HL-60 (cell line): Measurements from ENCODE around the gene AOPEP.

Experiments used
- DNase-seq, 2 experiments: peaks; one replicate each; pipeline ENCODE4 v3.0.0-alpha.2; 2010 to 2020; ENCODE audit warnings: low read depth in 1 of 2, low spot score in 1 of 2
- H3K27ac ChIP-seq: fragments of 250-450 bp; sonication (Bioruptor Pico); replicated peaks from 2 replicates; pipeline ENCODE4 v1.5.1; 2020; ENCODE audit warnings: mild to moderate bottlenecking, moderate library complexity
- H3K27me3 ChIP-seq: fragments of 250-450 bp; sonication (Bioruptor Pico); 2 replicates; pipeline ENCODE4 v1.5.1; 2021; ENCODE audit warnings: mild to moderate bottlenecking, moderate library complexity; ENCODE audit not compliant: insufficient read depth, poor library complexity, severe bottlenecking
- H3K4me3 ChIP-seq: replicated peaks from 2 replicates; pipeline ENCODE4 v1.5.1; 2011; ENCODE audit warnings: mild to moderate bottlenecking, control low read depth, low read length; ENCODE audit not compliant: insufficient read depth
- GABPA ChIP-seq: IDR thresholded peaks from 2 replicates; pipeline ENCODE4 v1.6.1; 2012; ENCODE audit warnings: low read depth
- POLR2AphosphoS5 ChIP-seq: IDR thresholded peaks from 2 replicates; pipeline ENCODE4 v1.6.1; 2012; ENCODE audit warnings: low read depth
- SPI1 ChIP-seq: IDR thresholded peaks from 2 replicates; pipeline ENCODE4 v1.6.1; 2012; ENCODE audit warnings: low read depth, mild to moderate bottlenecking, borderline replicate concordance
- TF ChIP-seq, protein P1 (sequence below): IDR thresholded peaks from one replicate; pipeline ENCODE4 v1.5.1; 2011; ENCODE audit warnings: low read length, control low read depth, inconsistent platforms; ENCODE audit not compliant: insufficient read depth
- TF ChIP-seq, protein P2 (sequence below): IDR thresholded peaks from 2 replicates; pipeline ENCODE4 v1.6.1; 2012; ENCODE audit warnings: low read depth; ENCODE audit not compliant: insufficient replicate concordance

The AOPEP gene

DNA sequence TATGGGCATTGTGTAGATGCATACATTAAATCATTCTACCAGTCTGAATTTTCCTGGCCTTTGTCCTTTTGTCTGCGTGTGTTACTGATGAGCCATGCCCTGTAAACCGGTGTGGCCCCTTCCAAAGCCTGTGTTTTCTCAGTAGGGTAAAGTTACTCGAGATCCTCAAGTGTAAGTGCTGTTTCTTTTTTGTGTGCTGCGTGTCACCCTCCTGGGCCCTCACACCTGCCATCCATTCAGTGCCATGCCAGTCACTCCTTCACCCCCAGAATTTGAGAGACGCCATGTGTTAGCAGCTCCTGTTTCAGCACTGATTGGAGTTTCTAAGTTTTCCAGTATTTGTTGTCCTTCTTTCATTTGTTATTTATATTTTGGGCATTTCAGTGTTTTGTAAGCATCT, 302.8 kb downstream of the AOPEP start:
- DNase-seq = no peak
- no peak overlapping the region for H3K27ac ChIP-seq

DNA sequence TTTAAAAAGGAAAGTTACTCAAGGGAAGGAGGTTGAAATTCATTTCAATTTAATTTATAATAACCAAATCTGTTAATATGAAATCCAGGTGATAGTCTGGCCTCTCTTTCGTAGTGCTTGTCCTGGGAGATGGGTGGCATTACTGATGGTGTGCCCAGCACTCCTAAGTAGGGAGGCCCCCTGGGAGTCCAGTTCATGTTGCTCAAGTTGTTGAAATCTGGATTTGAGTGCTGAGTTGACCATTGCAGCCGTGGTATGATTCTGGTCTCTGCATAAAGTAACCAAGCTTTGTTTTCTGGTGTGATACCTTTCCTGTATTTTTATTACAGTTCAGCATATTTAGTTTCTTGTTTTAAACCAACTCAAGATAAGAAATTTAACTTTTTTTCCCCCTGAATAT, 303.2 kb downstream of the AOPEP start:
- no peak overlapping the region for H3K4me3 ChIP-seq
- TF ChIP-seq SPI1 (no peak), POLR2AphosphoS5 (no peak), GABPA (no peak)
- TF ChIP-seq, protein P1, sequence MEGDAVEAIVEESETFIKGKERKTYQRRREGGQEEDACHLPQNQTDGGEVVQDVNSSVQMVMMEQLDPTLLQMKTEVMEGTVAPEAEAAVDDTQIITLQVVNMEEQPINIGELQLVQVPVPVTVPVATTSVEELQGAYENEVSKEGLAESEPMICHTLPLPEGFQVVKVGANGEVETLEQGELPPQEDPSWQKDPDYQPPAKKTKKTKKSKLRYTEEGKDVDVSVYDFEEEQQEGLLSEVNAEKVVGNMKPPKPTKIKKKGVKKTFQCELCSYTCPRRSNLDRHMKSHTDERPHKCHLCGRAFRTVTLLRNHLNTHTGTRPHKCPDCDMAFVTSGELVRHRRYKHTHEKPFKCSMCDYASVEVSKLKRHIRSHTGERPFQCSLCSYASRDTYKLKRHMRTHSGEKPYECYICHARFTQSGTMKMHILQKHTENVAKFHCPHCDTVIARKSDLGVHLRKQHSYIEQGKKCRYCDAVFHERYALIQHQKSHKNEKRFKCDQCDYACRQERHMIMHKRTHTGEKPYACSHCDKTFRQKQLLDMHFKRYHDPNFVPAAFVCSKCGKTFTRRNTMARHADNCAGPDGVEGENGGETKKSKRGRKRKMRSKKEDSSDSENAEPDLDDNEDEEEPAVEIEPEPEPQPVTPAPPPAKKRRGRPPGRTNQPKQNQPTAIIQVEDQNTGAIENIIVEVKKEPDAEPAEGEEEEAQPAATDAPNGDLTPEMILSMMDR = no peak
- TF ChIP-seq, protein P2, sequence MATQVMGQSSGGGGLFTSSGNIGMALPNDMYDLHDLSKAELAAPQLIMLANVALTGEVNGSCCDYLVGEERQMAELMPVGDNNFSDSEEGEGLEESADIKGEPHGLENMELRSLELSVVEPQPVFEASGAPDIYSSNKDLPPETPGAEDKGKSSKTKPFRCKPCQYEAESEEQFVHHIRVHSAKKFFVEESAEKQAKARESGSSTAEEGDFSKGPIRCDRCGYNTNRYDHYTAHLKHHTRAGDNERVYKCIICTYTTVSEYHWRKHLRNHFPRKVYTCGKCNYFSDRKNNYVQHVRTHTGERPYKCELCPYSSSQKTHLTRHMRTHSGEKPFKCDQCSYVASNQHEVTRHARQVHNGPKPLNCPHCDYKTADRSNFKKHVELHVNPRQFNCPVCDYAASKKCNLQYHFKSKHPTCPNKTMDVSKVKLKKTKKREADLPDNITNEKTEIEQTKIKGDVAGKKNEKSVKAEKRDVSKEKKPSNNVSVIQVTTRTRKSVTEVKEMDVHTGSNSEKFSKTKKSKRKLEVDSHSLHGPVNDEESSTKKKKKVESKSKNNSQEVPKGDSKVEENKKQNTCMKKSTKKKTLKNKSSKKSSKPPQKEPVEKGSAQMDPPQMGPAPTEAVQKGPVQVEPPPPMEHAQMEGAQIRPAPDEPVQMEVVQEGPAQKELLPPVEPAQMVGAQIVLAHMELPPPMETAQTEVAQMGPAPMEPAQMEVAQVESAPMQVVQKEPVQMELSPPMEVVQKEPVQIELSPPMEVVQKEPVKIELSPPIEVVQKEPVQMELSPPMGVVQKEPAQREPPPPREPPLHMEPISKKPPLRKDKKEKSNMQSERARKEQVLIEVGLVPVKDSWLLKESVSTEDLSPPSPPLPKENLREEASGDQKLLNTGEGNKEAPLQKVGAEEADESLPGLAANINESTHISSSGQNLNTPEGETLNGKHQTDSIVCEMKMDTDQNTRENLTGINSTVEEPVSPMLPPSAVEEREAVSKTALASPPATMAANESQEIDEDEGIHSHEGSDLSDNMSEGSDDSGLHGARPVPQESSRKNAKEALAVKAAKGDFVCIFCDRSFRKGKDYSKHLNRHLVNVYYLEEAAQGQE = no peak
- H3K27me3 ChIP-seq = no peaks in the 10 kb centered on the region
- H3K27ac ChIP-seq = no peak overlapping the region
- DNase-seq = no peak

More for the DNA sequence above, 302.8 kb downstream of the AOPEP start:
- H3K27me3 ChIP-seq = no peaks in the 10 kb centered on the region
- H3K4me3 ChIP-seq = no peak overlapping the region
- TF ChIP-seq SPI1 (no peak), POLR2AphosphoS5 (no peak)
- TF ChIP-seq, protein P1 = no peak
- TF ChIP-seq, protein P2 = no peak

DNA sequence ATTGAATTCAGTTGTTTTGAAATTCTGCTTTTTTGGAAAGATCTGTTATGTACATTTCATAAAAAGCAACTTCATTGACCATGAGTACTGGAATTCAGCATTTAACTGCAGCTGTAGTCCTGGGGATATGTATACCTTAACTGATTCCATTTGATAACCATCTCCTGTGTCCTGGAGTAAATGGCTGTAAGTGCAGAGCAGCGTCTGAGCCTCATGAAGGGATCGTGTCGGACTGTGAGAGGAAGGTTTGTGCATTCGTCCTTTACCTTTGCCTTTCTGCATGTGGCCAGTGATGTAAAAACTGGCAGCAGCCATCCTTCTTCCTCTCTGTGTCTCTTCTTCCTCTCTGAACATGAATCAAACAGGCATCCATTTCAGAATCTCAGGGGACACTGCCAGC, 303.8 kb downstream of the AOPEP start:
- TF ChIP-seq, protein P2 = no peak
- TF ChIP-seq SPI1 (no peak), POLR2AphosphoS5 (no peak), GABPA (no peak)
- TF ChIP-seq, protein P1 = no peak
- Histone ChIP-seq H3K27me3 (no peaks in the 10 kb centered on the region), H3K27ac (no peak overlapping the region), H3K4me3 (no peak overlapping the region)
- no peak for DNase-seq
